Measurements from ENCODE around the gene SLC16A8.
A peak's percentile ranks its signal among the peaks of the same experiment; 100 is the strongest.

SLC16A8 gene

GRCh38 chr22:38111925-38112355 is 28.0 kb upstream of the SLC16A8 start:
- no peak for DNase-seq (ENCODE audit: low spot score)

DNA sequence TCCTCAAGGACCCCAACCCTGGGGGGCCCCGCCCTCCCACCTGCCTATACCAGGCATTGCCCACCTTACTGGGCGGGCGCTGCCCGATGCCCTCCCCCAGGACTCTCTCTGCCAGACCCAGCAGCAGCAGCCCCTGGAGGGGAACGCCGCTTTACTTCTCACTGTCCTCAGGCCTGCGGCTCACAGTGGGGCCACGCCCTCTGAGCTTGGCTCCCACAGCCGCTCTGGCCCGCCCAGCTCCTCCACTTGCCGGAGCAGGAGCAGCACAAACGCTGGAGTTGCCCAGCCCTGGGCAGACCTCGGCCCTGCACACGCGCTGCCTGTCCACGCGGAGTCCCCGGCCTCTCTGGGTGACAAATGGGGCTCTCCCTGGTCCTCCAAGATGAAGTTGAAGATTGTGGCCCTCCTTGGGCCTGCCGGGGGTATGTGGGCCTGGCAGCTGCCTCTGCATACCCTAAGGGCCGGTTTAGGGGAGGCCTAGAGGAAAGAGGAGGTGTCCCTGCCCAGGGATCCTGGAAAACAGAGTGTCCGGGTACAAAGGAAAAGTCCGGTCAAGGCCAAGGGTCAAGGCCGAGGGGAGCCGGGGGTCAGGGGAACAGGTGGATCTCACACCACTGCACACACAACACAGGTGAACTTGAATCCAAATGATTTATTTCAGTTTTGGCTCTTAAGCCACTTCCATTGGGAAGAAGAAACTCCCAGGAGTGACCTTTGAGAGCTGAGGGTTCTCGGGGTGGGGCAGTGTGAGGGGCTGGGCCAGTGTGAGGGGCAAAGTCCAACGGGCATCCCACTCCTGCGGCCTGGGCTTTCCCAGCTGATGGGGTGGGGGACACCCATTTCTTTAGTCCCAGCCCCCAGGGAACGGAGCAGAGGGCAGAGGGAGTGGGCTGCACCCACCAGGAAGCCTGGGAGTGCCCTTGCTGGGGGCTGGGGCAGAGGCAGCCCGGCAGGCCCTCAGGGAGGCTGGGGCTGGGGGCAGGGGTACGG is 27.2 kb upstream of the SLC16A8 start:
- no peak for DNase-seq (ENCODE audit: low spot score)

- no peak for DNase-seq (ENCODE audit: low spot score)
These were observed 26.3 kb upstream of the SLC16A8 start, which contains the start of gene BAIAP2L2 for GRCh38 chr22:38110008-38110862. Gene BAIAP2L2 (minus strand): TSS chr22:38110684. CDS start chr22:38110525, 159 bp downstream.

DNA sequence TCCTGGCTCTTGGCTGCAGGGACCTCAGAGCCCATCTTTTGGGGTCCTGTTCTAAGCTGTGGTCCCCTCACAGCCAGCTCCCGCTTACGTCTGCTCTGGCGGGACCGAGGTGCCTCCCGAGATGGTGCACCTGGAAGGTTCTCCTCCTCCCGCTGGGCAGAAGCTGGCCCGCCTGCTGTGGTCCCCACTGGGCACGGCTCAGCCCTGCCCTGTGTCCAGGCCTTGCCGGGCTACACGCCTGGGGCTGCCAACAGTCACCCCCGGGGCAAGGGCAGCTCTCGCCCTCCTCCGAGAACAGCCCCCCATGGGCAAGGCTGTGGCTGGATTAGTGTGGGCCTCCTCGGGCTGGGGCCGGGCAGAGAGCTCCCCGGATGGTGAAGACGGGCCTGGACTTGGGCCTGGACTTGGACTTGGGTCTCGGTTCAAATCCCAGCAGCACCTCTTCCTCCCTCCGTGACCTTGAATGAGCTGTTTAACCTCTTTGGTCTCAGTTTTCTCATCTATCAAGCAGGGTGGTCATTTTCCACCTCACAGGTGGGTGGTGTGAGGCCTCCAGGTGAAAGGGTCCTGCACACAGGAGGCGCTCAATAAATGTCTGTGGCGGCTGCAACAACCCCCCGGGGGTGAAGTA is 25.5 kb upstream of the SLC16A8 start:
- DNase-seq (ENCODE audit: low spot score), result no peak

DNA sequence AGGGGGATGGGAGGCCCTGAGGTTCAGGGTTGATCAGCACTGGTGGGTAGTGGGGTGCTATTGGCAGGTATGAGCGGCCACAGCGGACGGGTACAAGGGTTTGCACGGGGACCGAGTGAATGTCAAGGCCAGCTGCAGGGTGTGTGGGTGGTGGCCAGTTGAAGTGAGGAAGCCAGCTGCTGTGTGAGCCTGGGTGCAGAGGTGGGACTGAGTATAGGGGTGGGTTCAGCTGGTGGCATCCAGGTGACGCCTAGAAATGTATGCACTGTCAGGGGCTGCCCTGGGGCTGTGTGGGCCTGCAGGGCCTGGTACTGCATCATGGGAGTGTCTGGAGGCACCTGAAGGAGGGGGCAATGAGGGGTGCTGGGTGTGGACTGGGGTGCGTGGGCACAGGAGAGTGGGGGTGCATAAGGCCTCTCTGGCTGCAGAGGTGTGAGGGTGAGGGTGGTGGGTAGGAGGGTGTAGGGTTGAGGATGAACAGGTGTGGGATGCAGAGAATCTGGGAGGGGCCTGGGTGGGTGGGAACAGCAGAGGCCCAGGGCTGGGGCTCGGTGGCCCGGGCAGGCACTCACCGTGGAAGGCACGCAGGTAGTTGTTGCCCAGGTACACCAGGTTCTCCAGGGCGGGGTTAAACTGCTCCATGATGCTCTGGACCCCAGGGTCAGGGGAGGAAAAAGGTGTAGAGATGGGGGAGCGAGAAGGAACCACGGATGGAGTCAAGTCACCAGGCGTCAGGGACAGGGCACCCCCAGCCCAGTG is 24.8 kb upstream of the SLC16A8 start:
- DNase-seq (ENCODE audit: low spot score), result no peak

GRCh38 chr22:38107692-38108515 is 23.9 kb upstream of the SLC16A8 start:
- no peak for DNase-seq (ENCODE audit: low spot score)

- DNase-seq (ENCODE audit: low spot score), result no peak
These were observed 23.0 kb upstream of the SLC16A8 start for GRCh38 chr22:38106814-38107578.

DNA sequence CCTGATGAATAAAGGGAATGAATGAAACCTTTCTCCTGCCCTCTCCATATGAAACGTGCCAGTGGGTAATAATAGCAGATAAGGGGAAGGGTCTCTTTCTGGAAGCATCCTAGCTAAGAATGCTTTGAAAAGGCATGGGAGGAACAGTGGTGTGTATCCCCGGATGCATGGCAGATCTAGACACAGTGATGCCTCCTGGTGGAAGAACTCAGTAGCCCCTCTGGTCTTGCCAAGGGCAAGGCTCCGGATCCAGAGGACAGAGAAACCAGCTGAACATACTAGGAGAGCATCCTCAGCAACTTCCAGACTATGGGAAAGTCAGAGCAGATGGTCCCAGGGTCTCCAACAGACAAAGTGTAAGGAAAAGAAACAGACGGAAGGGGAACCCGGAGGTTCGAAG is 20.1 kb upstream of the SLC16A8 start:
- peak; percentile 61 for DNase-seq (ENCODE audit: low spot score)

GRCh38 chr22:38103641-38104040 is 19.7 kb upstream of the SLC16A8 start:
- DNase-seq (ENCODE audit: low spot score), result no peak

GRCh38 chr22:38098410-38099249 is 14.6 kb upstream of the SLC16A8 start:
- DNase-seq (ENCODE audit: low spot score), result no peak

DNA sequence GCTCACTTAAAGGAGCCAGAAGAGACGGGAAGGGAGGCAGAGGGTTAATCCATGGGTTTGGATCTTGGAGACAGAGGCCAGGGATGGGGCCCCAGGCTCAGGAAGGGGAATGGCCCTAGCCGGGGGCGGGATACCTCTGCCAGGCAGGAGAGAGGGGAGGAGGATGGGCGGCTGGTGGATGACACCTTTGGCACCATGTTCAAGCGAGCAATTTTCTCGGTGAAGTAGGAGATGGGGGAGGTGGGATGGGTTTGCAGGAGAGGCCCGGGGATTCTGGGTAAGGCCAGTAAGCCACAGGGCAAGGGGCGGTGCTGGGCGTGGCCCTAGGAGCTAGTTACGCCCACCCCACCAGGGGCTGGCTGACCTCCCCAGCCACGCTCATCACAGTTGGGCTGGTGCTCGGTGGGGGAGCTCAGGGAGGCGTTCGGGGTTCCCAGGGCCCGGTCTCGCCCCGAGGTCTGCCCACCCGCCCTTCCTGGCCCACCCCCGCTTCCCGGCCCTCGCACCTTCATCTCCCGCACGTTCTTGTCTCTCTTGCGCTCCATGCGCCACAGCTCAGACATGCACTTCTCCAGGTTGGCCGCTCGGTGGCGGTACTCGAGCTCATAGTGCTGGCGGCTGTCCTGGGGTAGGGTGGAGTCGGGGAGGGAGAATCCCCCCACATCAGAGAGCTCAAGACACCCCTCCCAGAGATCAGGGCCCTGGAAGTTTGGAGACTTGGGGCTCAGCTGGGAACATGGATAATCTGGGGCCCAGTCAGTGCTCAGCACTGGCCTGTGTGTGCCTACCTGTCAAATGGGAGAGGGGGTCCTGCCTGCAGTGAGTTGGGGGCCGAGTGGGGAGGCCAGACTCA is 13.8 kb upstream of the SLC16A8 start:
- no peak for DNase-seq (ENCODE audit: low spot score)

DNA sequence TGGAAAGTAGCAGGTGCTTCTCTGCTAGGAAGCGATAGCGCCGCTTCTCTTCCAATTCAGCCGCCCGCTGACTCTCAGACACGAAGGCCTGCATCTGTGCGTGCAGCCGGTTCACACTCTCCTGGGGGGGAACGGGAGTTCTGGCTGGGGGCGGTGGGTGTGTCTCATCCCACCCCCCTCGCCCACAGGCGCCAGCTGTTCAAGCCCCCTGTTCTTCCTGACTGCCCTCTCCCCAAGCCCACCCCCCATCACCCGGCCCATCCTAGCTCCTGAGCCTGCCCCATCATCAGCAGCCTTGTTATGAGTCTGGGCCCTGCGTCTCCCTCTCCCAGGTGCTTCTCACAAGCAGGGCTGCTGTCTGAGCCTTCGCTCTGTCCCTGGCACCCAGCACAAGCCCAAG is 13.1 kb upstream of the SLC16A8 start:
- DNase-seq (ENCODE audit: low spot score), result no peak

DNA sequence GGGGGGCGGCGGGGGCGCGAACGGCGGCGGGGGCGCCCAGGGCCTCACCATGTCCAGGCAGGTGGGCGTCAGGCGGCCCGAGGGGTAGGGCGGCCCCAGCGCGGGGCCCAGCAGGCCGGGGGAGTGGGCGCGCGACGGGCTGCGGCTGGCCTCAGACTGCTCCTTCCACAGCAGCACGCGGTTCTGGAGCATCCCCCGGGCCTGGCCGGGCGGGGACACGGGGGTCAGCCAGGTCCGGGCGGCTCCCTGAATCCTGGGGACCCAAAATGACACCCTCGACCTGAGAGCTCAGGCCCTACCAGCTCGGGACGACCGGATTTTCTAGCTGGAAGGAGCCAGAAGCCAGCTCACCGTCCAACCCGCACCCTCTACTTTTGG is 5.5 kb upstream of the SLC16A8 start:
- DNase-seq (ENCODE audit: low spot score), result no peak

DNA sequence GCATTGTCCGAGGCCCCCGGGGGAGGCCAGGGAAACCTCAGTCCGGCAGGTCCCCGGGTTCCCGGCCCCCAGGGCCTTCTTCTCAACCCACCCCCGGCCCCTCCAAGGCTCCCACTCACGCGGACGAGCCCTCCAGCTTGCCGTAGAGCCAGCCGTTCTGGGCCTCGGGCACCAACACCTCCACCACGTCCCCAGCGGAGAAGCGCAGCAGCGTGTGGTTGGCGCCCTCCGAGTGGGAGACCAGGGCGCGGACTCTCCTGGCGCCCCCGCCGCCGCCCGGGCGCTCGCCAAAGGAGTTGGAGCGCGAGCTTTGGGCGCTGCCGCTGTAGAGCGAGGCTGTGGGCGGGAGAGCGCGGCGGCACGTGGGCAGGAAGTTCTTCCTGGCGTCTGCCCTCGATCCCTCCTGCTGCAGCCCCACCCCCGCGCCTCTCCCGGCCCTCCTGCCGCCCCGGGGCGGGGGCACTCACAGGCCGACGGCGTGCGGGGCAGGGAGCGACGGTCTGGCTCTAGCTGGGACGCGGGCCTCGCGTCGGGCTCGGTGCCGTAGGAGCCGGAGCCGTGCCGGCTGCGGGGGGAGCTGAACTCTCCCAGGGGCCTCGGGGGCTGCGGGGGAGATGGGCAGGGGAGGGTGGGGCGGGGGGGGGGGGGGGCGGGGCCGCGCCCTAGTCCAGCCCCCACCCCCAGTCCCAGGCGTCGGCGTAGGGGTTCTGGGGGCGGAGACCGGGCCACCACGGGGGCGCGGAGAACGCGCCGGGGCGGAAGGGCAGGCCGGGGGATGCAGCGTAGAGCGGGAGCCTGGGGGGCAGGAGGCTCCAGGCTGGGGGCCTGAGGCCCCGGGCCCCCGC is 4.9 kb upstream of the SLC16A8 start:
- no peak for DNase-seq (ENCODE audit: low spot score)

- DNase-seq (ENCODE audit: low spot score), result no peak
These were observed 3.9 kb upstream of the SLC16A8 start for GRCh38 chr22:38087855-38088254.

- no peak for DNase-seq (ENCODE audit: low spot score)
These were observed 3.0 kb upstream of the SLC16A8 start for GRCh38 chr22:38086942-38087341.

Data from NAMALWA (cell line).